ENCODE results near the gene MAN2A2. TPM values are rescaled to one million over a fixed set of nuclear protein-coding genes. Genes with fewer than 3 reads are reported as not detected.

Gene MAN2A2
- total and polyA plus RNA-seq, 8 donors, result 2.9 to 286 (median 46.7) TPM

DNA sequence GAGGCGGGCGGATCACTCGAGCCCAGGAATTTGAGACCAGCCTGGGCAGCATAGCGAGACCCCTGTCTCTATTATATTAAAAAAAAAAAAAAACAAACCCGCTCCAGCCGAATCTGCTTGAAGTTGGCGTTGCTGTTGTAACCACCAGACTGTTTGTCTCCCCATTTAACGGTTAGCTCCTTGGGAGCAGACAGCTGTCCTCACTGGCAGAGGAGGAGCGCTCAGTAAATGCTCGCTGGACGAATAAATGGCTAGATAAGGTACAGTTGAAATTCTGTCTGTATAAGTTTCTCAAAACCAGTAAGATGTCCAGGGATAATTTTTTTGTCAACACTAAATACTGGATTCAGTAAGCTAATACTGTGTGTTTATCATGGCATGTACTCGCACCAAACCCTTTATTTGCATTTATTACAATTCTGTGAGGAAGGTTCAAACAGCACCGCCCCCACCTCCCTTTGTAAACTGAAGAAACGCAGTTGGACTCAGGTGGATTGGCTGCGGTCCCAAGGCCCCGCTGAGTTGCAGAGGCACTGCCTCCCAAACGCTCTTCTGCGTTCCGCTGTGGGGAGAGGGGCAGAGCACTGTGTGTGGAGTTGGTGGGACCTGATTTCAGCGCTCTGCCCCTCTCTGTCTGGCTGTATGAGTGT is 52.6 kb downstream of the MAN2A2 start:
- peaks cover 29 to 46% (median 42%) of the 10 kb centered on the region in 4 donors for H3K36me3 ChIP-seq
- TF ChIP-seq, protein P1, sequence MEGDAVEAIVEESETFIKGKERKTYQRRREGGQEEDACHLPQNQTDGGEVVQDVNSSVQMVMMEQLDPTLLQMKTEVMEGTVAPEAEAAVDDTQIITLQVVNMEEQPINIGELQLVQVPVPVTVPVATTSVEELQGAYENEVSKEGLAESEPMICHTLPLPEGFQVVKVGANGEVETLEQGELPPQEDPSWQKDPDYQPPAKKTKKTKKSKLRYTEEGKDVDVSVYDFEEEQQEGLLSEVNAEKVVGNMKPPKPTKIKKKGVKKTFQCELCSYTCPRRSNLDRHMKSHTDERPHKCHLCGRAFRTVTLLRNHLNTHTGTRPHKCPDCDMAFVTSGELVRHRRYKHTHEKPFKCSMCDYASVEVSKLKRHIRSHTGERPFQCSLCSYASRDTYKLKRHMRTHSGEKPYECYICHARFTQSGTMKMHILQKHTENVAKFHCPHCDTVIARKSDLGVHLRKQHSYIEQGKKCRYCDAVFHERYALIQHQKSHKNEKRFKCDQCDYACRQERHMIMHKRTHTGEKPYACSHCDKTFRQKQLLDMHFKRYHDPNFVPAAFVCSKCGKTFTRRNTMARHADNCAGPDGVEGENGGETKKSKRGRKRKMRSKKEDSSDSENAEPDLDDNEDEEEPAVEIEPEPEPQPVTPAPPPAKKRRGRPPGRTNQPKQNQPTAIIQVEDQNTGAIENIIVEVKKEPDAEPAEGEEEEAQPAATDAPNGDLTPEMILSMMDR (IDR thresholded peaks at IDR 0.05), result no peak
- TF ChIP-seq POLR2AphosphoS5 (IDR thresholded peaks at IDR 0.05), result no peak
- no peak for TF ChIP-seq POLR2A (IDR thresholded peaks at IDR 0.05)
- no peak for TF ChIP-seq EP300 (IDR thresholded peaks at IDR 0.05)
- no peaks in the 10 kb centered on the region for H3K27me3 ChIP-seq
- WGBS, 5 donors, result 43 to 56% (median 50%) methylated on average over 17 to 20 of the region's 20 CpGs
- H3K4me1 ChIP-seq, result peaks cover 14 to 53% (median 35%) of the 10 kb centered on the region in 4 donors
- DNase-seq, result peak; percentile 61 to 66
- peak overlapping the region; percentile 72 to 80 (median 76) for H3K4me3 ChIP-seq
- intact Hi-C loops (cut with DNase I; ENCODE audit: low total_unique reads), result loop anchor here (5.0 kb wide), 1 partner anchor 92 kb away; no protein-coding TSS in a partner anchor
- no peaks in the 10 kb centered on the region for H3K9me3 ChIP-seq
- peak overlapping the region in 3 of 5 donors; percentile 97 for H3K27ac ChIP-seq

DNA sequence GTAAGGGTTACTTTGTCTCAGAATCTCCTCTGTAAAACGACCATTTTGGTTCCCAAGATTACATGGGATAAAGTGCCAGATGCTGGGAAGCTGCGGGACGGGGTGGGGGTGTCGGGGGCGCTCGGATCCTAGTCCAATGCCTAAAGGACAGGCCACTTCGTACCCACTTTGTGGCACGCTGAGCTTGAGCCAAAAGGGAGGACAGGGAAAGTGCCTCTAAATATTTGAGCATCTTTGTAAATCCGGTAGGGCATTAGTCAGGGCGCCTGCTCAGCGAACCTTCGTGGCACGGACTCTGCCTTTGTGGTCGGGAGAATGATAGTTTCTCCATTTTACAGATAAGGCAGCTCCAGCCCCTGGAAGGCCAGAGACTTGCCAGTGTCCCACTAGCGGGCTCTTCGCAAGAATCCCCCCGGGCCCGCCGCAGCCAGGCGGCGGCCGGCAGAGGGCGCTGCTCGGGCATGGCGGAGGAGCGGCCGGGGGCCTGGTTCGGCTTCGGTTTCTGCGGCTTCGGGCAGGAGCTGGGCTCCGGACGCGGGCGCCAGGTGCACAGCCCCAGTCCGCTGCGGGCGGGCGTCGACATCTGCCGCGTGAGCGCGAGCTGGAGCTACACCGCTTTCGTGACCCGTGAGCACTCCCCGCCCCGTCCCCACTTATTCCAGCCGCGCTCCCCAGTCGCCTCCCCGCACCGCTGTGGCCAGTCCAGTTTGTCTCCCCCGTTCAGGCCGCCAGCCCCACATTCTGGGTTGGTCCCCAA is 53.4 kb downstream of the MAN2A2 start:
- Histone ChIP-seq H3K4me3 (peak overlapping the region; percentile 60 to 76 (median 63)), H3K9me3 (no peaks in the 10 kb centered on the region), H3K4me1 (peaks cover 14 to 53% (median 35%) of the 10 kb centered on the region in 4 donors), H3K36me3 (peaks cover 22 to 46% (median 42%) of the 10 kb centered on the region in 4 donors), H3K27ac (peak overlapping the region in 4 of 5 donors; percentile 47 to 97 (median 88)), H3K27me3 (no peaks in the 10 kb centered on the region)
- intact Hi-C loops (cut with DNase I; ENCODE audit: low total_unique reads), result loop anchor here (5.0 kb wide), 1 partner anchor 91 kb away; no protein-coding TSS in a partner anchor
- WGBS, 5 donors, result 4 to 14% (median 6%) methylated on average over 24 to 56 of the region's 56 CpGs
- TF ChIP-seq POLR2AphosphoS5 (IDR thresholded peaks at IDR 0.05), result peak in 1 of 3 donors; percentile 29
- no peak for TF ChIP-seq POLR2A (IDR thresholded peaks at IDR 0.05)
- no peak for TF ChIP-seq EP300 (IDR thresholded peaks at IDR 0.05)
- TF ChIP-seq, protein P1 (IDR thresholded peaks at IDR 0.05), result peak in 5 of 7 experiments; percentile 66 to 99 (median 93)
- peak; percentile 83 to 93 for DNase-seq

DNA sequence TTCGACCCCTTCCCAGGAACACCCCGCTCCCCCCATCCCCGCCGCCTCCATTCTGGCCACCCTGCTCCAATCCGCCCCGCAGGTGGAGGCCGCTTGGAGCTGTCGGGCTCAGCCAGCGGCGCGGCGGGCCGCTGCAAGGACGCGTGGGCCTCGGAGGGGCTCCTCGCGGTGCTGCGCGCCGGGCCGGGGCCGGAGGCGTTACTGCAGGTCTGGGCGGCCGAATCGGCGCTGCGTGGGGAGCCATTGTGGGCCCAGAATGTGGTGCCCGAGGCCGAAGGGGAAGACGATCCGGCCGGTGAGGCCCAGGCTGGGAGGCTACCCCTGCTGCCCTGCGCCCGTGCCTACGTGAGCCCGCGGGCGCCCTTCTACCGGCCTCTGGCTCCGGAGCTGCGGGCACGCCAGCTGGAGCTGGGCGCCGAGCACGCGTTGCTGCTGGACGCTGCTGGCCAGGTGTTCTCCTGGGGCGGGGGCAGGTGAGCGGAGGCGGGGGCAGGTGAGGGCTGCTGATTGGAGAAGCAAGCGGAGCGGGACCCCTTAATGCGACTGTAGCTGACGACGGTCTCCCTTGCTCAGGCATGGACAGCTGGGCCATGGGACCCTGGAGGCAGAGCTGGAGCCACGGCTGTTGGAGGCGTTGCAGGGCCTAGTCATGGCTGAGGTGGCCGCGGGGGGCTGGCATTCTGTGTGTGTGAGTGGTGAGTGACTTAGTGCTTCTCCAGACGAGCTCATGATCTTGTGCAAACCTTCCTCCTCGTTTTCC is 54.1 kb downstream of the MAN2A2 start:
- H3K27ac ChIP-seq, result peak overlapping the region in 4 of 5 donors; percentile 47 to 97 (median 88)
- 16 to 25% (median 20%) methylated on average over 34 to 63 of the region's 63 CpGs for WGBS, 5 donors
- H3K9me3 ChIP-seq, result no peaks in the 10 kb centered on the region
- TF ChIP-seq, protein P1 (IDR thresholded peaks at IDR 0.05), result no peak
- TF ChIP-seq POLR2A (IDR thresholded peaks at IDR 0.05) (no peak), EP300 (IDR thresholded peaks at IDR 0.05) (no peak), POLR2AphosphoS5 (IDR thresholded peaks at IDR 0.05) (no peak)
- H3K4me3 ChIP-seq, result peak overlapping the region; percentile 60 to 76 (median 63)
- DNase-seq, result peak; percentile 42 to 72
- H3K4me1 ChIP-seq, result peaks cover 14 to 53% (median 35%) of the 10 kb centered on the region in 4 donors
- no peaks in the 10 kb centered on the region for H3K27me3 ChIP-seq
- peaks cover 17 to 46% (median 42%) of the 10 kb centered on the region in 4 donors for H3K36me3 ChIP-seq
- intact Hi-C loops (cut with DNase I; ENCODE audit: low total_unique reads), result loop anchor here (5.0 kb wide), 1 partner anchor 90 kb away; no protein-coding TSS in a partner anchor

Data from stomach (tissue), 9 donors.